LNCAP (cell line): ENCODE measurements around the gene TRIM58.

ENCODE experiments used
- CTCF ChIP-seq: fragments of 450-650 bp; IDR thresholded peaks from 2 replicates; pipeline ENCODE4 v1.5.1; 2017; ENCODE audit warnings: mild to moderate bottlenecking

TRIM58 gene

GRCh38 chr1:247854899-247855545 lies 2.0 kb upstream of the TRIM58 start:
- no peak for TF ChIP-seq CTCF

DNA sequence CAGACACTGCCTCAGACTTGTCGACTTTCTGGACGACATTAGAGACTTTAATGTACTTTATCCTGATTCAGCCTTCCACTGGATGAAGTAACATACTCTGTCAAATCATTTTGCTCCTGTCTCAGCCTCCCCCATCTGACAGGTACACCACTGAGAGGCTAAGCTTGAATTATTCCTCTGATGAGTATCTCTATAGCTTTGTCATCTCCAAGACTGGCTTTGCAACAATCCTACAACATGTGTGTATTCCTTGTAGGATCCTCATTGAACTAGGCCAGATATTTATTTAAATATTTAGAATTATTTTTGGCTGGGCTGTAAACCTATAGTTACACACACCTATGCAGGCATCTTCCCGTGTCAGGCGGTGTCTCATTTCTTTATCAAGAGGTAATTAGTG lies 1.1 kb upstream of the TRIM58 start:
- TF ChIP-seq CTCF, result no peak

GRCh38 chr1:247857985-247858619 lies 1.1 kb downstream of the TRIM58 start:
- TF ChIP-seq CTCF, result no peak

DNA sequence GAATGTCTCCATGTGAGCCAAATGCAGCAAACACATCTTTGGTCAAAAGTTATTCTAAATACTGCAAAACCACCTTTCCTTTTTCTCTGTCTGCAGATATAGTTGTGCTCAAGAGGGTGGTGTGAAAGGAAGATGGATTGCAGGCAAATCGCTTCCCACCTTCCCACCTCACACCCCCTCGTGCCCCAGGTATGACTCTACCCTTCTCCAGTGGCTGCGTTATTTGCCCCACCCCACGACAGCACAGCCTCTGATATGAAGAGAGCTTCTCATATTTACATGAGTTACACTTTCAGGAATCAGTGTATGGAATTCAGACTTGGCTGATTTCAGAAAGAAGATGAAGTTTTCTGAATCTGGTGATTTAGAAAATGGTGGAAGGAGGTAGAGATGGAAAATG lies 5.8 kb downstream of the TRIM58 start:
- no peak for TF ChIP-seq CTCF

DNA sequence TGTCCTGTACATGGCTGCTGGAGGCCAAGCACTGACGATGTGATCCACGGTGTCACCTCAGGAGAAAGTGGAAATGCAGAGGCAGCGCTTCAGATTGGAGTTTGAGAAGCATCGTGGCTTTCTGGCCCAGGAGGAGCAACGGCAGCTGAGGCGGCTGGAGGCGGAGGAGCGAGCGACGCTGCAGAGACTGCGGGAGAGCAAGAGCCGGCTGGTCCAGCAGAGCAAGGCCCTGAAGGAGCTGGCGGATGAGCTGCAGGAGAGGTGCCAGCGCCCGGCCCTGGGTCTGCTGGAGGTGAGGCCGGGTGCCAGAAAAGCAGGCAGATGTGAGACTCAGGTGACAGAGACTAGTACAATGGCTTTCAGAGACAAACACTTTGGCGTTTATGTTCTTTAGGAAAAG lies 7.7 kb downstream of the TRIM58 start:
- no peak for TF ChIP-seq CTCF

DNA sequence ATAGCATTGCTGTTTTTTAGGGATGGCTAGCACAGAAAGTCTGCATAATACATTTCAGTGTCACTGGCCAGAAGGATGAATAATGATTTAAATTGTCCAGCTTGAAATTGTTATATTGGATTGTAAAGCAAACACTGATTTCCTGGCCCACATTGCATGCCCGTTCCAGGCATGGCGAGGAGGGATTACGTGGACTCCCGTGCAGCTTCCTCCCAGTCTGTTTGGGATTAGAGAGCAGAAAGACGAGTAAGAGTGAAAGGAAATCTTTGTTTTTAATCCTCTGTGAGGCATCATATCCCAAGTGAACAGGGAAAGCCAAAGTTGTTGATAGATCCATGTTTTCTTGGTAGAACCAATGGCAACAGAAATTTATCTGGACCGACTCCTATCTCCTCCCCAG lies 8.4 kb downstream of the TRIM58 start:
- TF ChIP-seq CTCF, result no peak

GRCh38 chr1:247883346-247883745 lies 26.4 kb downstream of the TRIM58 start:
- TF ChIP-seq CTCF, result no peak
